Upper lobe of right lung (tissue), 1 donor: Measurements from ENCODE around the gene BAZ2B. TPM values are rescaled to one million over a fixed set of nuclear protein-coding genes. Genes with fewer than 3 reads are reported as not detected.

Experiments
- ATAC-seq: fragments of 200-7000 bp; cut with Tn5 transposase; one replicate; pipeline ENCODE4 v1.9.1; 2020; ENCODE audit warnings: mild to moderate bottlenecking, moderate library complexity
- DNase-seq: peaks from one replicate; pipeline ENCODE4 v3.0.0-alpha.2; 2020
- H3K27ac ChIP-seq: fragments of 200-600 bp; one replicate; pipeline ENCODE4 v1.8.0; 2022
- H3K27me3 ChIP-seq: fragments of 200-600 bp; one replicate; pipeline ENCODE4 v1.8.0; 2022; ENCODE audit warnings: mild to moderate bottlenecking
- H3K36me3 ChIP-seq: fragments of 200-600 bp; one replicate; pipeline ENCODE4 v1.8.0; 2022
- H3K4me1 ChIP-seq: fragments of 200-600 bp; one replicate; pipeline ENCODE4 v1.8.0; 2022
- H3K4me3 ChIP-seq: fragments of 200-600 bp; one replicate; pipeline ENCODE4 v1.8.0; 2022; ENCODE audit warnings: mild to moderate bottlenecking
- H3K9me3 ChIP-seq: fragments of 200-600 bp; one replicate; pipeline ENCODE4 v1.8.0; 2022
- CTCF ChIP-seq: fragments of 200-600 bp; IDR thresholded peaks from one replicate; pipeline ENCODE4 v1.8.0; 2022; ENCODE audit warnings: antibody characterized with exemption
- intact Hi-C: fragments of 100-400 bp; cut with DNase I; formaldehyde crosslinking; loops from one replicate; pipeline ENCODE4 v1.11.0; 2022
- total RNA-seq: library from RNA; stranded (reverse); fragmentation: NEBNext Ultra II Directional; extraction: Animal tissue kit (Norgen Biotek cat#: 25700); gene quantifications from one replicate; pipeline ENCODE4 v1.2.1, GENCODE V29; 2021
- donor health status: DM: no; HTN: yes; CAD: no; lungs with severe emphysema.

Gene BAZ2B
- total RNA-seq, 1 donor from 2014 or later, result 91.9 TPM

GRCh38 chr2:159571540-159572260 is 44.6 kb downstream of the BAZ2B start:
- H3K27ac ChIP-seq, result no peak overlapping the region
- TF ChIP-seq CTCF, result no peak
- H3K4me1 ChIP-seq, result no peaks in the 10 kb centered on the region
- intact Hi-C loops, result no loop called here
- H3K27me3 ChIP-seq, result no peaks in the 10 kb centered on the region
- ATAC-seq (no peak), DNase-seq (no peak)
- no peaks in the 10 kb centered on the region for H3K9me3 ChIP-seq
- no peak overlapping the region for H3K4me3 ChIP-seq
- H3K36me3 ChIP-seq, result no peaks in the 10 kb centered on the region

- no peak for TF ChIP-seq CTCF
- ATAC-seq, result no peak
- no peaks in the 10 kb centered on the region for H3K9me3 ChIP-seq
Measured at GRCh38 chr2:159564081-159564480, 52.3 kb downstream of the BAZ2B start.

GRCh38 chr2:159562248-159562647 is 54.1 kb downstream of the BAZ2B start:
- no peak overlapping the region for H3K4me3 ChIP-seq
- no peak overlapping the region for H3K27ac ChIP-seq
- TF ChIP-seq CTCF, result no peak

More at GRCh38 chr2:159564081-159564480, 52.3 kb downstream of the BAZ2B start:
- Histone ChIP-seq H3K4me1 (no peaks in the 10 kb centered on the region), H3K36me3 (no peaks in the 10 kb centered on the region), H3K4me3 (no peak overlapping the region), H3K27me3 (no peaks in the 10 kb centered on the region), H3K27ac (no peak overlapping the region)
- no peak for DNase-seq
- intact Hi-C loops, result no loop called here

GRCh38 chr2:159561786-159562185 is 54.6 kb downstream of the BAZ2B start:
- Histone ChIP-seq H3K27me3 (no peaks in the 10 kb centered on the region), H3K36me3 (no peaks in the 10 kb centered on the region), H3K9me3 (no peaks in the 10 kb centered on the region), H3K4me3 (no peak overlapping the region), H3K4me1 (no peaks in the 10 kb centered on the region), H3K27ac (no peak overlapping the region)
- no peak for DNase-seq
- no peak for ATAC-seq
- intact Hi-C loops, result no loop called here
- TF ChIP-seq CTCF, result no peak

More at GRCh38 chr2:159562248-159562647, 54.1 kb downstream of the BAZ2B start:
- no peaks in the 10 kb centered on the region for H3K9me3 ChIP-seq
- H3K36me3 ChIP-seq, result no peaks in the 10 kb centered on the region
- H3K27me3 ChIP-seq, result no peaks in the 10 kb centered on the region
- intact Hi-C loops, result no loop called here
- no peaks in the 10 kb centered on the region for H3K4me1 ChIP-seq
- ATAC-seq, result peak; percentile 67
- DNase-seq, result no peak

GRCh38 chr2:159561242-159561641 is 55.1 kb downstream of the BAZ2B start:
- Histone ChIP-seq H3K27me3 (no peaks in the 10 kb centered on the region), H3K27ac (no peak overlapping the region), H3K36me3 (no peaks in the 10 kb centered on the region), H3K9me3 (no peaks in the 10 kb centered on the region), H3K4me3 (no peak overlapping the region), H3K4me1 (no peaks in the 10 kb centered on the region)
- no peak for TF ChIP-seq CTCF
- no peak for ATAC-seq
- DNase-seq, result no peak
- intact Hi-C loops, result no loop called here
